K562 (cell line): ENCODE data around the gene PTPRE.

Source experiments
- CHD4 ChIP-seq: fragments of 200-600 bp; sonication (generic); IDR thresholded peaks from 3 replicates; pipeline ENCODE4 v1.6.1; 2012; ENCODE audit warnings: low read depth, mild to moderate bottlenecking, mixed read lengths, low read length, inconsistent platforms; ENCODE audit not compliant: insufficient read depth, insufficient replicate concordance, poor library complexity, severe bottlenecking
- EGR1 ChIP-seq: fragments of 450-650 bp; conservative IDR thresholded peaks from 2 replicates; pipeline ENCODE4 v1.6.1; 2017; ENCODE audit warnings: mild to moderate bottlenecking
- KAT7 ChIP-seq: sonication (generic); formaldehyde crosslinking; IDR thresholded peaks from 2 replicates; pipeline ENCODE4 v1.8.0; 2022; ENCODE audit warnings: missing genetic modification reagents, mild to moderate bottlenecking, borderline replicate concordance
- KDM4B ChIP-seq, 2 experiments: fragments of 450-650 bp in 1 of 2; sonication (generic) in 1 of 2; IDR thresholded peaks; 2 replicates each; pipeline ENCODE4 v1.6.1; 2016 to 2017; ENCODE audit warnings: borderline replicate concordance in 2 of 2, antibody characterized with exemption in 1 of 2, low read depth in 1 of 2, mild to moderate bottlenecking in 1 of 2
- POLR2A ChIP-seq: fragments of 450-650 bp; conservative IDR thresholded peaks from 2 replicates; pipeline ENCODE4 v1.6.1; 2016
- POLR2AphosphoS5 ChIP-seq: IDR thresholded peaks from 2 replicates; pipeline ENCODE4 v1.6.1; 2011; ENCODE audit warnings: mild to moderate bottlenecking, low read depth, low read length, moderate library complexity; ENCODE audit not compliant: control insufficient read depth, insufficient read depth
- REST ChIP-seq, 2 experiments: fragments of 450-650 bp; formaldehyde crosslinking in 1 of 2; IDR thresholded peaks; 2 replicates each; pipeline versions ENCODE4 v1.4.0 to v1.6.1; 2014 to 2020; ENCODE audit warnings: mild to moderate bottlenecking in 2 of 2, borderline replicate concordance in 1 of 2, low read depth in 1 of 2
- TCFL5 ChIP-seq: fragments of 250-450 bp; sonication (Bioruptor Pico); conservative IDR thresholded peaks from 2 replicates; pipeline ENCODE4 v1.6.1; 2021; ENCODE audit warnings: mild to moderate bottlenecking, moderate library complexity, matching md5 sums
- ZC3H11A ChIP-seq: IDR thresholded peaks from 2 replicates; pipeline ENCODE4 v1.6.1; 2012; ENCODE audit warnings: low read depth, low read length, improper control_type of control experiment
- ZNF146 ChIP-seq: IDR thresholded peaks from one replicate; pipeline ENCODE4 v1.6.1; 2018; ENCODE audit warnings: missing compliant biosample characterization; ENCODE audit not compliant: unreplicated experiment

- TF ChIP-seq POLR2A (no peak), ZC3H11A (no peak), REST (IDR thresholded peaks at IDR 0.05; ENCODE audit: borderline replicate concordance) (no peak), REST (CRISPR knock-in tag; IDR thresholded peaks at IDR 0.05; ENCODE audit: low read depth) (no peak), ZNF146 (CRISPR knock-in tag) (no peak), CHD4 (no peak), TCFL5 (CRISPR knock-in tag) (no peak), KDM4B (IDR thresholded peaks at IDR 0.05; ENCODE audit: borderline replicate concordance in 2 of 2, low read depth in 1 of 2) (no peak), POLR2AphosphoS5 (no peak), KAT7 (CRISPR knock-in tag) (no peak), EGR1 (no peak)
These were observed 151.8 kb downstream of the PTPRE start for GRCh38 chr10:128058750-128059134.
